ENCODE data around the gene MLANA.

GRCh38 chr9:5886114-5886939, 4.4 kb upstream of the MLANA start:
- TF ChIP-seq POLR2AphosphoS5 (IDR thresholded peaks at IDR 0.05), result no peak
- TF ChIP-seq MXI1 (conservative IDR thresholded peaks at IDR 0.05; ENCODE audit: poor library complexity, severe bottlenecking), result no peak
- TF ChIP-seq, protein P1, sequence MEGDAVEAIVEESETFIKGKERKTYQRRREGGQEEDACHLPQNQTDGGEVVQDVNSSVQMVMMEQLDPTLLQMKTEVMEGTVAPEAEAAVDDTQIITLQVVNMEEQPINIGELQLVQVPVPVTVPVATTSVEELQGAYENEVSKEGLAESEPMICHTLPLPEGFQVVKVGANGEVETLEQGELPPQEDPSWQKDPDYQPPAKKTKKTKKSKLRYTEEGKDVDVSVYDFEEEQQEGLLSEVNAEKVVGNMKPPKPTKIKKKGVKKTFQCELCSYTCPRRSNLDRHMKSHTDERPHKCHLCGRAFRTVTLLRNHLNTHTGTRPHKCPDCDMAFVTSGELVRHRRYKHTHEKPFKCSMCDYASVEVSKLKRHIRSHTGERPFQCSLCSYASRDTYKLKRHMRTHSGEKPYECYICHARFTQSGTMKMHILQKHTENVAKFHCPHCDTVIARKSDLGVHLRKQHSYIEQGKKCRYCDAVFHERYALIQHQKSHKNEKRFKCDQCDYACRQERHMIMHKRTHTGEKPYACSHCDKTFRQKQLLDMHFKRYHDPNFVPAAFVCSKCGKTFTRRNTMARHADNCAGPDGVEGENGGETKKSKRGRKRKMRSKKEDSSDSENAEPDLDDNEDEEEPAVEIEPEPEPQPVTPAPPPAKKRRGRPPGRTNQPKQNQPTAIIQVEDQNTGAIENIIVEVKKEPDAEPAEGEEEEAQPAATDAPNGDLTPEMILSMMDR (IDR thresholded peaks at IDR 0.05; ENCODE audit: poor library complexity, severe bottlenecking), result peak; percentile 96
- TF ChIP-seq EP300 (conservative IDR thresholded peaks at IDR 0.05; ENCODE audit: poor library complexity, severe bottlenecking), result no peak
- no peak for TF ChIP-seq TAF1 (IDR thresholded peaks at IDR 0.05; ENCODE audit: low read depth)
- no peak for TF ChIP-seq EZH2 (IDR thresholded peaks at IDR 0.05; ENCODE audit: borderline replicate concordance, insufficient read depth, low read length, poor library complexity, severe bottlenecking)
- TF ChIP-seq SMC3 (conservative IDR thresholded peaks at IDR 0.05; ENCODE audit: poor library complexity), result peak; percentile 94
- peak; percentile 94 for TF ChIP-seq RAD21 (conservative IDR thresholded peaks at IDR 0.05)
